ENCODE data around the gene GOLGA8G.
"Not testable (repeated sequence)": the region's sequence is repeated elsewhere in the genome, so short reads cannot be mapped to it uniquely, and the experiment has no call there.

GOLGA8G gene, protein sequence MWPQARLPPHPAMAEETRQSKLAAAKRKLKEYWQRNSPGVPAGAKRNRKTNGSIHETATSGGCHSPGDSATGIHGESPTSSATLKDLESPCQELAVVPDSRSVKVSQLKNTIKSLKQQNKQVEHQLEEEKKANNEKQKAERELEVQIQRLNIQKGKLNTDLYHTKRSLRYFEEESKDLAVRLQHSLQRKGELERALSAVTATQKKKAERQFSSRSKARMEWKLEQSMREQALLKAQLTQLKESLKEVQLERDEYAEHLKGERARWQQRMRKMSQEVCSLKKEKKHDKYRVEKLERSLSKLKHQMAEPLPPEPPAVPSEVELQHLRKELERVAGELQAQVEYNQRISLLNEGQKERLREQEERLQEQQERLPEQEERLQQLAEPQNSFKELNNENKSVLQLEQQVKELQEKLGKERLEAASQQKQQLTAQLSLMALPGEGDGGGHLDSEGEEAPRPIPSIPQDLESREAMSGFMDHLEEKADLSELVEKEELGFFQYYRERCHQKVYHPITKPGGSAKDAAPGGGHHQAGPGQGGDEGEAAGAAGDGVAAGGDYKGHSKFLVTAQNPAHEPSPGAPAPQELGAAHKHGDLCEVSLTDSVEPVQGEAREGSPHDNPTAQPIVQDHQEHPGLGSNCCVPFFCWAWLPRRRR

DNA sequence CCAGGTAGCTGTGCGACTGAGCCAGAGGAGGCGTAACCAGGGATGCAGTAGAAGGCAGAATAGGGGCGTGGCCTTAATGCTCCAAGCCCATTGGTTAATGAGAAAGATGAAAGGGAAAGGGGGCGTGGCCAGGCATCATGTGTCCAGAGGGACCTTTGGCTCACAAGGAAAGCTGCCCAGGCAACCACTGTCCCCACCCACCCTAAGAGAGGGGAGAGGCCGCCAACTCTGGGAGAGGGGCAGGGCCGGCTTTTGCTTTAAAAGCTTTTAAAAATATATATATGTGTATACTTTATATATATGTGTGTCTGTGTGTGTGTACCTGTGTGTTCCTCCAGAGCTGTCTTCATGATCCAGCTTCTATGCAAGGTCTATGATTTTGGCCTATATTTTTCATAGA is at the start of gene GOLGA8G:
TSS of gene GOLGA8G (minus strand) at position 18 of the 400 bp plus-strand sequence. CDS start 62 bp downstream, outside the sequence.
- not testable (repeated sequence) for H3K27ac ChIP-seq

DNA sequence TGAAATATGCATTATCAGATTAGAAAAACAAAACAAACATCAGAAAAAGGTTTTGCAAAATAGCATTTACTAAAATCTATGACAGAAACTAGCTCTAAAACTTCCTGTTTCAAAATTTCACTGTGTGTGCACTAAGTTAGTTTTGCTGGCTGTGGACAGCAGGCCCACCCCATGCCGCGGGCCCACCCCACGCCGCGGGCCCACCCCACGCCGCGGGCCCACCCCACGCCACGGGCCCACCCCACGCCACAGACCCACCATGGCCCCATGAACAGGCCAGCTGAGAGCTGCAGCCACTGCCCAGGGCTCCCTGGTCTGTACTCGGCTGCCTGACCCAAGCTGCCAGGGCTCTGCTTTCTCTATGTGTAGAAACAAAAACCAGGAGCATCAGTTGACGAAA is 40.6 kb upstream of the GOLGA8G start:
- H3K27ac ChIP-seq: not testable (repeated sequence)

DNA sequence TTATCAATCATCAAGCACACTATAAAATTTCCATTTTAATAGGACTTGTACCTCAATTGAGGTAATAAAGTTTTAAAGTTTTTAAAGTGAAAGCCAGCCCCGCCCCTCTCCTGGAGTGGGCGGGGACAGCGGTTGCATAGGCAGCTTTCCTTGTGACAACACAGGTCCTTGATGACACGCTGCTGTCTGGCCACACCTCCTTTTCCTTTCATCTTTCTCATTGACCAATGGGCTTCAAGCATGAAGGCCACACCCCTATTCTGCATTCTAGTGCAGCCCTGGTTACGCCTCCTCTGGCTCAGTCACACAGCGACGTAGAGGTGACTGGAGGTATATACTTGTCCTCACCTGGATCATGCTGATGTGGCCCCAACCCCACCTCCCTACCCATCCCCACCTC is 20.5 kb upstream of the GOLGA8G start, which contains the start of gene GOLGA6L25:
TSS of gene GOLGA6L25 (plus strand) at position 301 of the 400 bp plus-strand sequence. CDS start at position 362, 61 bp downstream.
- H3K27ac ChIP-seq: not testable (repeated sequence)

DNA sequence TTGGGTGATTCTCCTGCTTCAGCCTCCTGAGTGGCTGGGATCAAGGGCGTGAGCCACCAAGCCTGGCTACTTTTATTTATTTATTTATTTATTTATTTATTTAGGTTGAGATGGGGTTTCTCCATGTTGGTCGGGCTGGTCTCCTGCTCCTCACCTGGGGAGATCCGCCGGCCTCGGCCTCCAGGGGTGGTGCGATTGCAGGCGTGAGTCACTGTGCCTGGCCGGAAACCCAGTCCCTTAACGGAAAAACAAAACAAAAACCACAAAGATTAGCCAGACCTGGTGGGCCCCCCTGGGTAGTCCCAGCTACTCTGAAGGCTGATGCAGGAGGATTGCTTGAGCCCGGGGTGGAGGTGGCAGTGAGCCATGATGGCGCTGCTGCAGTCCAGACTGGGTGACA is 17.6 kb downstream of the GOLGA8G start:
- not testable (repeated sequence) for H3K27ac ChIP-seq

DNA sequence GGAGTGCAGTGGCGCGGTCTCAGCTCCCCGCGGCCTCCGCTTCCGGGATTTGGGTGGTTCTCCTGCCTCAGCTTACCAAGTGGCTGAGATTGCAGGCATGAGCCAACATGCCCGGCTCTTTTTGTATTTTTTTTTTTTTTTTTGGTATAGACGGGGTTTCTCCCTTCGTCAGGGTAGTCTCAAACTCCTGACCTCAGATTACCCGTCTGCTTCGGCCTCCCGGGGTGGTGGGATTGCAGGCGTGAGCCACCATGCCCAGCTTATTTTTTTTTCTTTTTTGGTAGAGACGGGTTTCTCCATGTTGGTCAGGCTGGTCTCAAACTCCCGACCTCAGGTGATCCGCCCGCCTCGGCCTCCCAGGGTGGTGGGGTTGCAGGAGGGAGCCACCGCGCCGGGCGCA is 18.6 kb downstream of the GOLGA8G start:
- not testable (repeated sequence) for H3K27ac ChIP-seq

DNA sequence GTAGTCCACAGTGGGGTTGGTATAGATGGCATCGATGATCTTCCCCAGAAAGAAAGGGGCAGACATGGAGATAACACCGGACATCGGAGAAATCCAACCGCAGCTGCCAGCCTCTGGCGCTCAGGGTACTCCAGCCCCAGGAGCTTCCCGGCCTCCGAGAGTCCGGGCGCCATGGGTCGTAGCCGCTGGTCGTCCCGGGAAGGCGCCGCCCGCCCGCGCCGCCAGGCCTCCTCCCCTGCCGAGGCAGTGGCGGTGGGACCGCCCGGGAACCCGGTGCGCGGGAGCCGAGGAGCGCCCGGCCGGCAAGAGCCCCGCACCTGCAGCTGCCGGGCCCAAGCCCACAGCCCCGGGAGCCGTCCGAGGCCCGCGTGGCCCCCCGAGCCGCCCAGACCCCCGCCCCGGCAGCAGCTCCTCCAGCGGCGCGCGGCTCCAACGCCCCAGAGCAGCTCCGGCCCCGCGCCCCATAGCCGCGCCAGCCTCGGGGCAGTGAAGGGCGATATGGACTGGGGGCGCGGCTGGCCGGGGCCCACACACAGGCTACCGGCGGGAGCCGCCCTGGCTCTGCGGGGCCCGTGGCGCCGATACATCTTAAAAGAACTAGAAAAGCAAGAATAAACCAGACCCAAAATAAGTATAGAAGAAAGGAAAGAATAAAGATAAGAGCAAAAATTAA is 24.4 kb downstream of the GOLGA8G start:
- not testable (repeated sequence) for H3K27ac ChIP-seq

DNA sequence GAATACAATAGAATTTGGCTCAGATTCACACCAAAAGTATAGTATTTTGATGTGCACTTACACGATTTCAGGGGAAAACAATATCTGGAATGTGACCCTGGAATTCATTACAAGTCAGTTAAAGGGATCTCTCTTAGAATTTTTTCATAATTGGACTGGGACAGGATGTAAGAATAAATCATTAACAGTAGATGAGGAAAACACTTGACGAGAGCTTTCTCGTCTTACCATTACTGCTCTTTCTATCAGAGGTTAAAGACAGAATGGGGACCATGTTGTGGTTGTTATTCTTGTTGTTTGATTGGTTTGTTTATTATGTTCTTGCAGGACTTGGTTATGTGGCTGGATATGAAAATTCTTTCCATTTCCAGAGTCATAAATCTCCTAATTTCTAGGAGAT is 51.4 kb downstream of the GOLGA8G start:
- H3K27ac ChIP-seq: not testable (repeated sequence)

Measured in C4-2B (cell line).